ENCODE measurements around the gene BCAP31.

DNA sequence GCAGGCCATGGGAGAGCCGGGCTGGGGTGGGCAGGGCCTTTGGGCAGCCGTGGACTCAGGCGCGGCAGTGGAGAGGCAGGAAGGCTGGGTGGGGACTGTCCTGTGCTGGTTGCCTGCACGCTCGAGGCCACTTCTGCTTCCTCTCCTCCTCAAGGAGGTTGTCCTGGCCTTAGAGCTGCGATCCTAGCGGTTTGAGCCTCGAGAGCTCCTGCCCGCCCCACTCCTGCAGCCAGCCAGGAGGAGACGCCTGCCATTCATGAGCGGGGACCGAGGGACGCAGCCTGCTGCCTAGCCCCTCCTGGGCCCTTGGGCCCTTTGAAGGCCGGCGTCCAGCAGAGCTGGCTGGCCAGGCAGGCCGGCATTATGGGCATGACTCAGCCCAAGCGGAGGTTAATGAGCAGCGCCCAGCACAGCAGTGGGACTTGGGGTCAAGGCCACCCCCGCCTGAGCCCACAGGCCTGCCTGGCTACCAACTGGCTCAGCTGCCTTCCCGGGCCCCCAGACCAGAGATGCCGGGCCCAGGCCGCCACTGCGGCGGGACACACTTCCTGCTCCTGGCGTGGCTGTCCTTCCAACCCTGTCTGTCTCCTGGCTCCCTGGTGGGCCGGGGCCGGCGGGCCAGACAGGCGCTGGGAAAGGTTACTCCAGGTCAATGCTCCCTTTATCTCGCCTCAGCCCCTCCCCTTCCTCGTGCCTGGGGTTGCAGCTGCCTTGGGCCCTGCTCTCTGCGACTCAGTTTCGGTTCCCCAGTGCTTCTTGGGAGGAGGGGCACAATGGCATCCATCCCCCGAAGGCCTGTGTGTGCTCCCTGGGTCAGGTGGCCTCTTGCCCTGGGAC is 2.3 kb upstream of the BCAP31 start:
- TF ChIP-seq, protein P1, sequence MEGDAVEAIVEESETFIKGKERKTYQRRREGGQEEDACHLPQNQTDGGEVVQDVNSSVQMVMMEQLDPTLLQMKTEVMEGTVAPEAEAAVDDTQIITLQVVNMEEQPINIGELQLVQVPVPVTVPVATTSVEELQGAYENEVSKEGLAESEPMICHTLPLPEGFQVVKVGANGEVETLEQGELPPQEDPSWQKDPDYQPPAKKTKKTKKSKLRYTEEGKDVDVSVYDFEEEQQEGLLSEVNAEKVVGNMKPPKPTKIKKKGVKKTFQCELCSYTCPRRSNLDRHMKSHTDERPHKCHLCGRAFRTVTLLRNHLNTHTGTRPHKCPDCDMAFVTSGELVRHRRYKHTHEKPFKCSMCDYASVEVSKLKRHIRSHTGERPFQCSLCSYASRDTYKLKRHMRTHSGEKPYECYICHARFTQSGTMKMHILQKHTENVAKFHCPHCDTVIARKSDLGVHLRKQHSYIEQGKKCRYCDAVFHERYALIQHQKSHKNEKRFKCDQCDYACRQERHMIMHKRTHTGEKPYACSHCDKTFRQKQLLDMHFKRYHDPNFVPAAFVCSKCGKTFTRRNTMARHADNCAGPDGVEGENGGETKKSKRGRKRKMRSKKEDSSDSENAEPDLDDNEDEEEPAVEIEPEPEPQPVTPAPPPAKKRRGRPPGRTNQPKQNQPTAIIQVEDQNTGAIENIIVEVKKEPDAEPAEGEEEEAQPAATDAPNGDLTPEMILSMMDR (conservative IDR thresholded peaks at IDR 0.05; ENCODE audit: low read depth, low read length) = no peak
- no peak for TF ChIP-seq EZH2 (IDR thresholded peaks at IDR 0.05; ENCODE audit: low read length, unreplicated experiment)
- TF ChIP-seq EZH2phosphoT487 (IDR thresholded peaks at IDR 0.05; ENCODE audit: borderline replicate concordance, low read length) = no peak

Measured in PC-3 (cell line).